Aortic smooth muscle cell (primary cell): ENCODE results near the gene SLC27A4. TPM values are rescaled to one million over a fixed set of nuclear protein-coding genes. Genes with fewer than 3 reads are reported as not detected.

Experiments used
- total RNA-seq: library from RNA; depleted of rRNA; stranded (reverse); fragments of >200 nt; gene quantifications from 2 replicates; pipeline ENCODE4 v1.2.3, GENCODE V29; 2014

The SLC27A4 gene
- total RNA-seq, result 18.6 and 21.1 TPM in 2 replicates

GRCh38 chr9:128339761-128340690 is at the start of gene SLC27A4:
Gene SLC27A4 (plus strand): TSS chr9:128340527. CDS start chr9:128343133, 2,606 bp downstream.

GRCh38 chr9:128322404-128323211 is 17.7 kb upstream of the SLC27A4 start, which contains the start of the genes COQ4 and TRUB2:
Gene COQ4 (plus strand): TSS chr9:128322839. CDS start chr9:128322859, 20 bp downstream.
Gene TRUB2 (minus strand): TSS chr9:128322447. CDS start chr9:128322408, 39 bp downstream.

GRCh38 chr9:128370752-128371629 is 30.7 kb downstream of the SLC27A4 start, which contains the start of gene URM1:
Gene URM1 (plus strand): TSS chr9:128371374. CDS start chr9:128371381, 7 bp downstream.

Other genes with a start within 250 kb of the SLC27A4 start
- 66.3 and 76.8 TPM in 2 replicates for gene PTGES2, start 212.8 kb upstream of the SLC27A4 start, total RNA-seq
- gene LCN2, start 191.1 kb upstream of the SLC27A4 start, total RNA-seq, result not detected in 2 replicates
- gene BBLN, start 180.3 kb upstream of the SLC27A4 start, total RNA-seq, result 39.2 and 45.1 TPM in 2 replicates
- gene CIZ1, start 149.0 kb upstream of the SLC27A4 start, total RNA-seq, result 18.4 and 31.7 TPM in 2 replicates
- gene DNM1, start 137.1 kb upstream of the SLC27A4 start, total RNA-seq, result 1.1 and 3.0 TPM in 2 replicates
- 175 and 190 TPM in 2 replicates for gene GOLGA2, start 64.5 kb upstream of the SLC27A4 start, total RNA-seq
- gene SWI5, start 64.3 kb upstream of the SLC27A4 start, total RNA-seq, result 43.5 and 48.9 TPM in 2 replicates
- gene TRUB2, start 18.1 kb upstream of the SLC27A4 start, total RNA-seq, result 20.2 and 22.5 TPM in 2 replicates
- 20.6 and 22.8 TPM in 2 replicates for gene COQ4, start 17.7 kb upstream of the SLC27A4 start, total RNA-seq
- 32.2 and 40.7 TPM in 2 replicates for gene URM1, start 30.8 kb downstream of the SLC27A4 start, total RNA-seq
- 67.5 and 84.1 TPM in 2 replicates for gene CERCAM, start 80.3 kb downstream of the SLC27A4 start, total RNA-seq
- 38.3 and 52.2 TPM in 2 replicates for gene ODF2, start 115.5 kb downstream of the SLC27A4 start, total RNA-seq
- 21.6 and 27.0 TPM in 2 replicates for gene GLE1, start 164.2 kb downstream of the SLC27A4 start, total RNA-seq
- gene SPTAN1, start 212.1 kb downstream of the SLC27A4 start, total RNA-seq, result 514 and 596 TPM in 2 replicates